ENCODE measurements around the gene PFKP. TPM values are rescaled to one million over a fixed set of nuclear protein-coding genes. Genes with fewer than 3 reads are reported as not detected.

PFKP gene
- total RNA-seq, 1 donor from 2014 or later: 361 TPM

DNA sequence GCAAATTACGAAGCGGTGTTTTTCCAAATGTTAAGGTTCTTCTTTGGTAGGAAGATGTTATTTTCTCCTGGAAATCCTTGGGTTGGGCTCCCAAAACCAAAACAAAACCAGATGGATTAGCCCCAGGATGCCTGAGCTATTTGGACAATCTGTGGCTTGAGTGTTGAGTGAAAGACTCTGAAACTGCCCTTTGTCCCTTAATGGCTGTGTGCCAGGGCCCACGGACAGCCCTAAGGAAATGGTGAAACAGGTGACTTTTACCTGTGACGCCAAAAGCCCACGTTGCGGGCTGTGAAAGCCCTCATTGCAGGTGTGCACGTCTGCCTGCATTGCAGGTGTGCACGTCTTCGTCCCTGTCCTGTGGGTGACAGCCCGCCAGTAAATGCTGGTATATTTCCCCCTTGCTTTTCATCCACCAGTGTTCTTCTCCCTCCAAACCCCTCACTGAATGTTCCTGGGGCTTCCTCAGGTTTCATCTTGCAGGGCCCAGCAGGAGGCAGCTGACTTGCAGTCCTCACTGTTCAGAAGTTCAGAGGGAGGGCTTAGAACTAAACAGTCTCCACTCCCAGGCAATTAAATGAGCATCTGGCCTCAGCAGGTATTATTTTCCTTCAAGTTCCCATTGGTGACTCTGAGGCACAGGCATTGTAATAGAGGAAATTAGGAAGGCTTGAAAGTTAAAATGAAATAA is 10.7 kb downstream of the PFKP start:
- no peak overlapping the region for H3K27ac ChIP-seq (ENCODE audit: low read depth, low read length)
- peaks cover 2% of the 10 kb centered on the region for H3K9me3 Mint-ChIP-seq (ENCODE audit: unreplicated experiment)
- DNase-seq (ENCODE audit: low read depth) (no peak), FAIRE-seq (no peak)
- no peak overlapping the region for H3K9ac ChIP-seq (ENCODE audit: low read length)
- TF ChIP-seq EZH2 (IDR thresholded peaks at IDR 0.05; ENCODE audit: insufficient read depth, low read length): no peak
- TF ChIP-seq, protein P1, sequence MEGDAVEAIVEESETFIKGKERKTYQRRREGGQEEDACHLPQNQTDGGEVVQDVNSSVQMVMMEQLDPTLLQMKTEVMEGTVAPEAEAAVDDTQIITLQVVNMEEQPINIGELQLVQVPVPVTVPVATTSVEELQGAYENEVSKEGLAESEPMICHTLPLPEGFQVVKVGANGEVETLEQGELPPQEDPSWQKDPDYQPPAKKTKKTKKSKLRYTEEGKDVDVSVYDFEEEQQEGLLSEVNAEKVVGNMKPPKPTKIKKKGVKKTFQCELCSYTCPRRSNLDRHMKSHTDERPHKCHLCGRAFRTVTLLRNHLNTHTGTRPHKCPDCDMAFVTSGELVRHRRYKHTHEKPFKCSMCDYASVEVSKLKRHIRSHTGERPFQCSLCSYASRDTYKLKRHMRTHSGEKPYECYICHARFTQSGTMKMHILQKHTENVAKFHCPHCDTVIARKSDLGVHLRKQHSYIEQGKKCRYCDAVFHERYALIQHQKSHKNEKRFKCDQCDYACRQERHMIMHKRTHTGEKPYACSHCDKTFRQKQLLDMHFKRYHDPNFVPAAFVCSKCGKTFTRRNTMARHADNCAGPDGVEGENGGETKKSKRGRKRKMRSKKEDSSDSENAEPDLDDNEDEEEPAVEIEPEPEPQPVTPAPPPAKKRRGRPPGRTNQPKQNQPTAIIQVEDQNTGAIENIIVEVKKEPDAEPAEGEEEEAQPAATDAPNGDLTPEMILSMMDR (IDR thresholded peaks at IDR 0.05; ENCODE audit: insufficient read depth, low read depth, low read length): no peak
- peaks cover 5% of the 10 kb centered on the region for H3K4me1 ChIP-seq (ENCODE audit: insufficient read depth, low read length)
- H3K27me3 ChIP-seq (ENCODE audit: insufficient read depth, low read length): no peaks in the 10 kb centered on the region
- H3K36me3 Mint-ChIP-seq (ENCODE audit: low read depth, unreplicated experiment): peaks cover 14% of the 10 kb centered on the region
- peaks cover 93% of the 10 kb centered on the region for H3K79me2 ChIP-seq (ENCODE audit: insufficient read depth, low read length)
- no peak overlapping the region for H3K4me3 ChIP-seq (ENCODE audit: insufficient read depth, low read depth, low read length)
- H3K27me3 Mint-ChIP-seq (ENCODE audit: low read depth, unreplicated experiment): no peaks in the 10 kb centered on the region
- peaks cover 10% of the 10 kb centered on the region for H3K36me3 ChIP-seq (ENCODE audit: insufficient read depth, low read length)
- no peak overlapping the region for H3K4me3 Mint-ChIP-seq (ENCODE audit: unreplicated experiment)
- no peak overlapping the region for H2AFZ ChIP-seq (ENCODE audit: low read depth, low read length)
- no peaks in the 10 kb centered on the region for H3K9me3 ChIP-seq (ENCODE audit: insufficient read depth, low read depth, low read length)
- no peak overlapping the region for H3K27ac Mint-ChIP-seq (ENCODE audit: unreplicated experiment)
- H3K4me2 ChIP-seq (ENCODE audit: low read length): no peak overlapping the region
- peaks cover 38% of the 10 kb centered on the region for H3K4me1 Mint-ChIP-seq (ENCODE audit: low read depth, unreplicated experiment)
- H4K20me1 ChIP-seq (ENCODE audit: insufficient read depth, low read length): peaks cover 68% of the 10 kb centered on the region

- no peak overlapping the region for H3K27ac Mint-ChIP-seq (ENCODE audit: unreplicated experiment)
- no peaks in the 10 kb centered on the region for H3K4me1 ChIP-seq (ENCODE audit: insufficient read depth, low read length)
- H3K27me3 ChIP-seq (ENCODE audit: insufficient read depth, low read length): no peaks in the 10 kb centered on the region
- FAIRE-seq (no peak), DNase-seq (ENCODE audit: low read depth) (no peak)
- H3K27me3 Mint-ChIP-seq (ENCODE audit: low read depth, unreplicated experiment): no peaks in the 10 kb centered on the region
- H2AFZ ChIP-seq (ENCODE audit: low read depth, low read length): no peak overlapping the region
- H3K27ac ChIP-seq (ENCODE audit: low read depth, low read length): no peak overlapping the region
- peaks cover 82% of the 10 kb centered on the region for H3K79me2 ChIP-seq (ENCODE audit: insufficient read depth, low read length)
- H3K9me3 ChIP-seq (ENCODE audit: insufficient read depth, low read depth, low read length): no peaks in the 10 kb centered on the region
- H3K4me3 Mint-ChIP-seq (ENCODE audit: unreplicated experiment): no peak overlapping the region
- no peak overlapping the region for H3K9ac ChIP-seq (ENCODE audit: low read length)
- H3K4me3 ChIP-seq (ENCODE audit: insufficient read depth, low read depth, low read length): no peak overlapping the region
- H3K4me1 Mint-ChIP-seq (ENCODE audit: low read depth, unreplicated experiment): peaks cover 21% of the 10 kb centered on the region
- H3K36me3 ChIP-seq (ENCODE audit: insufficient read depth, low read length): peaks cover 14% of the 10 kb centered on the region
- peaks cover 1% of the 10 kb centered on the region for H3K9me3 Mint-ChIP-seq (ENCODE audit: unreplicated experiment)
- no peak for TF ChIP-seq EZH2 (IDR thresholded peaks at IDR 0.05; ENCODE audit: insufficient read depth, low read length)
- TF ChIP-seq, protein P1 (IDR thresholded peaks at IDR 0.05; ENCODE audit: insufficient read depth, low read depth, low read length): no peak
- no peak overlapping the region for H3K4me2 ChIP-seq (ENCODE audit: low read length)
- peaks cover 43% of the 10 kb centered on the region for H4K20me1 ChIP-seq (ENCODE audit: insufficient read depth, low read length)
- peaks cover 11% of the 10 kb centered on the region for H3K36me3 Mint-ChIP-seq (ENCODE audit: low read depth, unreplicated experiment)
Observed at GRCh38 chr10:3081383-3081981, 14.1 kb downstream of the PFKP start.

DNA sequence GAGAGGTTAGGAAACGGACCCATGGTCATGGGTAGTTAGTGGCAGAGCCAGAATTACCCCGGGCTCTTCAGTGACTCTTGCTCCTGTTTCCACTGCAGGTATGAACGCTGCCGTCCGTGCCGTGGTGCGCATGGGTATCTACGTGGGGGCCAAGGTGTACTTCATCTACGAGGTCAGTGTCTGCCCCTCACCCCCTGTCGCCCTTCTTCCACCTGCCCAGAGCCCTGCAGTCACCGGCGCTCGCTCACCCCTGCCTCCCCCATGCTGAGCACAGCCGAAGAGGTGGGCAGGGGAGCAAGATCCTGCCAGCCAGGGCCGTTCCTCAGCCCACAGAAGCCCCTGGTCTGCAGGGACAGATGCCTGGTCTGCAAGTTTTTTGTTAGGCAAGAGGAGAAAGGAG is 14.9 kb downstream of the PFKP start:
- TF ChIP-seq, protein P1 (IDR thresholded peaks at IDR 0.05; ENCODE audit: insufficient read depth, low read depth, low read length): no peak
- no peak overlapping the region for H3K4me2 ChIP-seq (ENCODE audit: low read length)
- H3K27ac ChIP-seq (ENCODE audit: low read depth, low read length): no peak overlapping the region
- H3K4me3 ChIP-seq (ENCODE audit: insufficient read depth, low read depth, low read length): no peak overlapping the region
- peaks cover 45% of the 10 kb centered on the region for H4K20me1 ChIP-seq (ENCODE audit: insufficient read depth, low read length)
- FAIRE-seq: no peak
- peaks cover 14% of the 10 kb centered on the region for H3K36me3 ChIP-seq (ENCODE audit: insufficient read depth, low read length)
- H3K9me3 ChIP-seq (ENCODE audit: insufficient read depth, low read depth, low read length): no peaks in the 10 kb centered on the region
- H3K4me1 Mint-ChIP-seq (ENCODE audit: low read depth, unreplicated experiment): peaks cover 21% of the 10 kb centered on the region
- no peak overlapping the region for H2AFZ ChIP-seq (ENCODE audit: low read depth, low read length)
- H3K27me3 ChIP-seq (ENCODE audit: insufficient read depth, low read length): no peaks in the 10 kb centered on the region
- peaks cover 12% of the 10 kb centered on the region for H3K36me3 Mint-ChIP-seq (ENCODE audit: low read depth, unreplicated experiment)
- no peaks in the 10 kb centered on the region for H3K27me3 Mint-ChIP-seq (ENCODE audit: low read depth, unreplicated experiment)
- H3K27ac Mint-ChIP-seq (ENCODE audit: unreplicated experiment): no peak overlapping the region
- H3K79me2 ChIP-seq (ENCODE audit: insufficient read depth, low read length): peaks cover 83% of the 10 kb centered on the region
- H3K4me1 ChIP-seq (ENCODE audit: insufficient read depth, low read length): peaks cover 2% of the 10 kb centered on the region
- no peak overlapping the region for H3K9ac ChIP-seq (ENCODE audit: low read length)
- DNase-seq (ENCODE audit: low read depth): no peak
- H3K4me3 Mint-ChIP-seq (ENCODE audit: unreplicated experiment): no peak overlapping the region
- no peaks in the 10 kb centered on the region for H3K9me3 Mint-ChIP-seq (ENCODE audit: unreplicated experiment)

All from astrocyte (in vitro differentiated cells and primary cell).